NCI-H2171 treated with DMSO at 0.1 percent for 48 hours (cell line): ENCODE results near the gene C7orf25.
A peak's percentile ranks its signal among the peaks of the same experiment; 100 is the strongest.

Source experiments
- DNase-seq: peaks from one replicate; lab custom pipeline; 2025; lab: John Stamatoyannopoulos, UW

The C7orf25 gene

DNA sequence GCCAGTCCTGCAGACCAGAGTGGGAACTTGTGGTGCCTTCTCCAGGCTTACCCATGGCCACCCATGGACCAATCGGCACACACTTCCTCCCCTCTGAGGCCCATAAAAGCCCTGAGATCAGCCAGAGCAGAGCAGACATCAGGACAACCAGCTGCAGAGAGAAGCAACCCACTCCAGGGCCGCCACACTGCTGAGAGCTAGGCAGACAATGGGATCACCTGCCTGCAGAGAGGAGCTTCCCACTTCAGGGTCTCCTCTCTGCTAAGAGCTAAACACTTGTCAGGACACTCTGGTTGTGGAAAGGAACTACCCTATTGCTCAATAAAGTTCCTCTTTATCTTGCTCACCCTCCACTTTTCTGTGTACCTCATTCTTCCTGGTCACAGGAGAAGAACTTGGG, 34.0 kb downstream of the C7orf25 start:
- no peak for DNase-seq

DNA sequence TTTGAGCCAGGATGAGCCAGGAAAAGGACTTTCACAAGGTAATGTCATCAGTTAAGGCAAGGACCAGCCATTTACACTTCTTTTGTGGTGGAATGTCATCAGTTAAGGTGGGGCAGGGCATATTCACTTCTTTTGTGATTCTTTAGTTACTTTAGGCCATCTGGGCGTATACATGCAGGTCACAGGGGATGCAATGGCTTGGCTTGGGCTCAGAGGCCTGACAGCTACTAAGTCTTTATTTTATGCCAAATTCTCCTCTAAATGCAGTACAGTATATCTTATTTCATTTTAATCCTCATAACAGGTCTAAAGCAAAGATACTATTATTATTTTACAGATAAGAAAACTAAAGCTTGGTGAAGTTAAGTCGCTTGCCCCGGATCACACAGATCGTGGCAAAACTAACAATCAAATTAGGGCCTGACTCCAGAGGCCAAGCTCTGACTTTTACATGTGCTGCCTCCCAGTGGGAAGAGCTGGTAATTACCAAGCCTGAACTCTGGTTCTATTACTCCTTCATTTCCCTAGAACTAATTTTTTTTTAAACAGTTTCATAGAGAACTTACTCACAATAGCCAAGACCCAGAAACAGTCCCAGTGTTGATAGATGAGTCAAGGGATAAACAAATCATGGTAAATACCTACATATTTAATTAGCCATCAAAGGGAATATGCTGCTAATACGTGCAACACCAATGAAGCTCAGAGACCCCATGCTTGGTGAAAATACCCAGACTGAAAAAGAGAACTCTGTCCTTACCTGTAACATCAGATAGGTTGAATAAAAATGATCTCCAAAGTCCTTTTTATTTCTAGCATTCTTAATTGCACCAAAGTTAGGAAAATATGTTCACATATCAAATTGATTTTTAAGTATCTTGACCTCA, 35.4 kb downstream of the C7orf25 start:
- DNase-seq = peak; percentile 30

DNA sequence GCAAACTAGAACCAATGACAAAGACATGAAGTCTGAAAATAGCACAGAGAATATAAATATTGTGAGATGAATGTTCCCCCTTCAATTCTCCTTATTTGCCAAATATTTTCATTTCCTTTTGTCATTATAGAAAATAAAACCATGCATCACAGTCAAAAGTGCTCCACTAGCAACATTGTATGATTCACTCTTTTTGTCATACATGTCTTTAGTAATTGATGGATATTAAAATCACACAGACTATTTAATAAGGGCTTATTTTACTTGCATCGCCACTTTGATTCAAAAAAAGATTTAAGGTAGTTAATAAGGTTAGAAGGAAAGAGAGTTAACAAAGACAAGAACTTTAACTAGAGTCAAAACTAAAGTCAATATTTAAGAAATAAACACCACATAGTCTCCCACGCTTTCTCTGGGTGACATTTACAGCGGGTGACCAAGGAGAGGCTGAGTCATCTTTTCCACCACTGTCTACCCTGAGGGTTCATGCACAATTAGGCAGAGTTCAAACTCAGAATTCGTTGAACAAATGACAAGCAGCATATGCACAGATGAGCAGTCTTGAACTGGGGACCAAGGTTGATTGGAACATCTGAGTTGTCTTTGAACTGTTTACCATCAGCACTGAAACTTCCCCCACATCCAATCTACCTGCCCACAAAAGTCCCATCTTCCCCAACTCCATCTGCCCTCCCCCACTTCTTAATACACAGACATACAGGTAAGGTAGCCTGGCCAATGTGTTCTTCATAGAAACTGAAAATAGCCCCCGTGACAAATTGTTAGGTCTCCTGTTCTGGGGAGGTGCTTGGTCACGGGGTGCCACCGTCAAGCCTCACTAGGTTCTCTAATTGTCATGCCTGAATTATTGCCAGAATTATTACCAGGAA, 42.5 kb downstream of the C7orf25 start:
- no peak for DNase-seq

DNA sequence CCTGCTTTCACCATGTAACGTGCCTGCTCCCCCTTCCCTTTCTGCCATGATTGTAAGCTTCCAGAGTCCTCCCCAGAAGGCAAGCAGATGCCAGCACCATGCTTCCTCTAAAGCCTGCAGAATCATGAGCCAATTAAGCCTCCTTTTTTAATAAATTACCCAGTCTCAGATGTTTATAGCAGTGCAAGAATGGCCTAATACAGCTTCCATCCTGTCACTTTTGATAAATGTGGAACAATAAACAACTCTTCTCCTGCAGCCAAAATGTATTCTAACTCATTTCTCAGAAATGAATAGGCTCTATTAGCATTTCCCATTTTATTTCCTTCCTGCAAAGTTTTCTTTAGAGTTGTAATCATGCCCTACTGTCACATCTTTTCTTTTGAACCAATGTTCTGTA, 43.4 kb downstream of the C7orf25 start:
- DNase-seq = no peak
